ENCODE measurements around the gene ACVR1B. TPM values are rescaled to one million over a fixed set of nuclear protein-coding genes. Genes with fewer than 3 reads are reported as not detected.

Gene ACVR1B
- total and polyA plus RNA-seq, 2 donors (not counting 1 experiment from before 2014, with no cell fraction given) = 3.4 to 10.6 TPM

GRCh38 chr12:52041695-52042123 lies 90.2 kb downstream of the ACVR1B start:
- DNase-seq (peak; percentile 87), ATAC-seq (ENCODE audit: low read depth) (peak; percentile 65)
- peak overlapping the region; percentile 75 to 77 for H3K27ac ChIP-seq (ENCODE audit: low read length in 2 of 2)
- H4K20me1 ChIP-seq (ENCODE audit: control insufficient read depth, insufficient read depth, low read length, poor library complexity, severe bottlenecking) = no peaks in the 10 kb centered on the region
- H3K4me2 ChIP-seq (replicated peaks; ENCODE audit: low read depth, low read length, poor library complexity, severe bottlenecking) = peak overlapping the region; percentile 78
- no peak overlapping the region for H2AFZ ChIP-seq (ENCODE audit: insufficient read depth, low read depth, low read length, poor library complexity, severe bottlenecking)
- no peaks in the 10 kb centered on the region for H3K9me3 Mint-ChIP-seq (ENCODE audit: insufficient read depth)
- H3K36me3 ChIP-seq (replicated peaks in 1 of 2; ENCODE audit: control extremely low read depth in 1 of 2, control insufficient read depth in 1 of 2, extremely low read depth in 1 of 2, insufficient read depth in 2 of 2, low read length in 1 of 2) = no peaks in the 10 kb centered on the region
- peaks cover 31 to 52% of the 10 kb centered on the region in 2 donors for H3K4me1 ChIP-seq (ENCODE audit: control insufficient read depth in 2 of 2, insufficient read depth in 2 of 2, low read length in 2 of 2)
- peak overlapping the region; percentile 47 for H3K9ac ChIP-seq (ENCODE audit: low read length)
- H3K27me3 Mint-ChIP-seq = no peaks in the 10 kb centered on the region
- H3K4me3 Mint-ChIP-seq = peak overlapping the region; percentile 85
- 31% methylated on average over 5 of the region's 6 CpGs for WGBS (ENCODE audit: insufficient coverage)
- ChIA-PET CTCF (interaction anchor here (1.2 to 32.6 kb wide), 6 partner anchors 9 to 75 kb away, joined by 3 to 1315 read pairs (median 7); partner anchors contain the start of genes ATG101, NR4A1 and SMIM41), POLR2A (interaction anchor here (1.4 kb wide), 1 partner anchor 9 kb away, joined by 7 read pairs; the partner anchor contains the start of gene NR4A1)
- no peaks in the 10 kb centered on the region for H3K27me3 ChIP-seq (replicated peaks in 1 of 4; ENCODE audit: control extremely low read depth in 1 of 4, control insufficient read depth in 3 of 4, insufficient read depth in 4 of 4, low read length in 3 of 4)
- no peaks in the 10 kb centered on the region for H3K9me3 ChIP-seq (ENCODE audit: control extremely low read depth in 1 of 3, control insufficient read depth in 2 of 3, insufficient read depth in 1 of 3, low read length in 2 of 3)
- peak overlapping the region; percentile 84 for H3K27ac Mint-ChIP-seq
- H3K4me3 ChIP-seq (ENCODE audit: control extremely low read depth in 1 of 5, extremely low read depth in 1 of 5, insufficient read depth in 1 of 5, low read depth in 2 of 5, low read length in 4 of 5) = peak overlapping the region in 4 of 5 experiments; percentile 13 to 54 (median 43)
- intact Hi-C loops (cut with micrococcal nuclease) = loop anchor here (1.0 kb wide), 1 partner anchor 9 kb away; no protein-coding TSS in a partner anchor
- TF ChIP-seq CTCF (IDR thresholded peaks at IDR 0.05) (peak; percentile 57), EZH2 (IDR thresholded peaks at IDR 0.05; ENCODE audit: borderline replicate concordance, insufficient read depth, low read depth, low read length, poor library complexity, severe bottlenecking) (no peak)
- H3K79me2 ChIP-seq (ENCODE audit: control insufficient read depth, insufficient read depth, low read length) = peaks cover 36% of the 10 kb centered on the region
- peaks cover 59% of the 10 kb centered on the region for H3K4me1 Mint-ChIP-seq

DNA sequence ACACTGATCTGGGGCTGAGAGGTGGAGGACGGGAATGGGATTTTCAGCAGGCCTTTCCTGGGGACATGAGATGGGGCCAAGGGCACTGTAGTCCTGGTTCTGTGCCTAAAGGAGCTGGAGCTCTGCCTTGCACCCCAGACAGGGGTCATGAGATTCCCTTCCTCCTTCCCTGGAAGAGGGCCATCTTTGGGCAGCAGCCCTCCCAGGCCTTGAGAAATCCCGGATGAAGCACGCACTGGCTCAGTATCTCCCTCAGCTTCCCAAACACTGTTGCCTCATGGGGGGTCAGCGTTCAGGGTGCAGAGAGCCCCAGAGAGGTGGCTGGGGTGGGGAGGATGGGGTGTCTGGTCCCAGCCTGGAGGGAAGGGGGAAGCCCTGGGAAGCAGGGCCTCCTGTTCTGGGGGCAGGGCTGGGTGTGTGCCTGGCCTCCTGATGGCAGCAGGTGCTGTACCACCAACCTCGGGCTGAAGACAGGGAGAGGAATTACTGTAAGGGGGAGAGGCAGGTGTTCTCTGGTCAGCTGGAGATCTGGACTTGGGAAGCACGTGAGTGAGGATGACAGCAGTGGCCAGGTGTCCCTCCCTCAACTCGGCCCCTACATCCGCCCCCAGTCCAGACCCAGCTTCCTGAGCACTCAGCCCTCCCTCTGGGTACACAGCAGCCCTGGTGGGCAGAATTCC lies 91.3 kb downstream of the ACVR1B start:
- H3K9me3 ChIP-seq (ENCODE audit: control extremely low read depth in 1 of 3, control insufficient read depth in 2 of 3, insufficient read depth in 1 of 3, low read length in 2 of 3) = no peaks in the 10 kb centered on the region
- H4K20me1 ChIP-seq (ENCODE audit: control insufficient read depth, insufficient read depth, low read length, poor library complexity, severe bottlenecking) = no peaks in the 10 kb centered on the region
- Mint-ChIP-seq H3K27ac (no peak overlapping the region), H3K4me1 (peaks cover 56% of the 10 kb centered on the region), H3K4me3 (peak overlapping the region; percentile 29), H3K27me3 (no peaks in the 10 kb centered on the region), H3K9me3 (ENCODE audit: insufficient read depth) (no peaks in the 10 kb centered on the region)
- H3K4me2 ChIP-seq (replicated peaks; ENCODE audit: low read depth, low read length, poor library complexity, severe bottlenecking) = peak overlapping the region; percentile 78
- WGBS (ENCODE audit: insufficient coverage) = 87% methylated on average over 3 of the region's 8 CpGs
- ChIA-PET CTCF (interaction anchor here (1.0 to 32.6 kb wide), 7 partner anchors 8 to 74 kb away, joined by 3 to 1315 read pairs (median 11); partner anchors contain the start of genes ATG101, NR4A1 and SMIM41), POLR2A (no interaction called here)
- DNase-seq (no peak), ATAC-seq (ENCODE audit: low read depth) (no peak)
- peak overlapping the region; percentile 75 to 77 for H3K27ac ChIP-seq (ENCODE audit: low read length in 2 of 2)
- peak overlapping the region; percentile 47 for H3K9ac ChIP-seq (ENCODE audit: low read length)
- peak overlapping the region in 3 of 5 experiments; percentile 32 to 54 (median 54) for H3K4me3 ChIP-seq (ENCODE audit: control extremely low read depth in 1 of 5, extremely low read depth in 1 of 5, insufficient read depth in 1 of 5, low read depth in 2 of 5, low read length in 4 of 5)
- H3K4me1 ChIP-seq (ENCODE audit: control insufficient read depth in 2 of 2, insufficient read depth in 2 of 2, low read length in 2 of 2) = peaks cover 27 to 46% of the 10 kb centered on the region in 2 donors
- peaks cover 44% of the 10 kb centered on the region for H3K79me2 ChIP-seq (ENCODE audit: control insufficient read depth, insufficient read depth, low read length)
- no peaks in the 10 kb centered on the region for H3K36me3 ChIP-seq (replicated peaks in 1 of 2; ENCODE audit: control extremely low read depth in 1 of 2, control insufficient read depth in 1 of 2, extremely low read depth in 1 of 2, insufficient read depth in 2 of 2, low read length in 1 of 2)
- H3K27me3 ChIP-seq (replicated peaks in 1 of 4; ENCODE audit: control extremely low read depth in 1 of 4, control insufficient read depth in 3 of 4, insufficient read depth in 4 of 4, low read length in 3 of 4) = no peaks in the 10 kb centered on the region
- no peak overlapping the region for H2AFZ ChIP-seq (ENCODE audit: insufficient read depth, low read depth, low read length, poor library complexity, severe bottlenecking)
- TF ChIP-seq EZH2 (IDR thresholded peaks at IDR 0.05; ENCODE audit: borderline replicate concordance, insufficient read depth, low read depth, low read length, poor library complexity, severe bottlenecking) (no peak), CTCF (IDR thresholded peaks at IDR 0.05) (no peak)
- intact Hi-C loops (cut with micrococcal nuclease) = loop anchor here (1.0 kb wide), 1 partner anchor 7 kb away; no protein-coding TSS in a partner anchor

All from B cell (primary cell).